Muscle of arm (tissue), 12 donors: ENCODE results near the gene EIF4EBP3. TPM values are rescaled to one million over a fixed set of nuclear protein-coding genes. Genes with fewer than 3 reads are reported as not detected.
A peak's percentile ranks its signal among the peaks of the same experiment; 100 is the strongest.
"Not testable (repeated sequence)": the region's sequence is repeated elsewhere in the genome, so short reads cannot be mapped to it uniquely, and the experiment has no call there.

ENCODE experiments used
- DNase-seq: peaks from one replicate; pipeline ENCODE4 v3.0.0-alpha.2; 2013
- polyA plus RNA-seq, 12 donors: library from polyadenylated mRNA; unstranded; fragments of 120-200 nt; gene quantifications; one replicate each; pipeline ENCODE4 v1.2.1, GENCODE V29; 2013; ENCODE audit not compliant: insufficient read length in 12 of 12

EIF4EBP3 gene
- polyA plus RNA-seq, 12 donors = 5.0 to 11.0 (median 8.6) TPM; not detected in 2

GRCh38 chr5:140573683-140574082 lies 26.2 kb downstream of the EIF4EBP3 start:
- DNase-seq = no peak

GRCh38 chr5:140574165-140574564 lies 26.7 kb downstream of the EIF4EBP3 start:
- DNase-seq = no peak

- no peak for DNase-seq
These were observed 27.8 kb downstream of the EIF4EBP3 start for GRCh38 chr5:140575309-140575708.

GRCh38 chr5:140576776-140577201 lies 29.3 kb downstream of the EIF4EBP3 start:
- no peak for DNase-seq

GRCh38 chr5:140579188-140579747 lies 31.8 kb downstream of the EIF4EBP3 start:
- DNase-seq = not testable (repeated sequence)

- DNase-seq = no peak
These were observed 40.0 kb downstream of the EIF4EBP3 start for GRCh38 chr5:140587495-140587894.

- no peak for DNase-seq
These were observed 41.0 kb downstream of the EIF4EBP3 start for GRCh38 chr5:140588311-140589070.

GRCh38 chr5:140590861-140591260 lies 43.4 kb downstream of the EIF4EBP3 start:
- no peak for DNase-seq

- DNase-seq = no peak
These were observed 44.4 kb downstream of the EIF4EBP3 start for GRCh38 chr5:140591747-140592372.

- not testable (repeated sequence) for DNase-seq
These were observed 45.6 kb downstream of the EIF4EBP3 start for GRCh38 chr5:140593070-140593469.

- DNase-seq = no peak
These were observed 46.7 kb downstream of the EIF4EBP3 start for GRCh38 chr5:140594169-140594568.

GRCh38 chr5:140595538-140596300 lies 48.3 kb downstream of the EIF4EBP3 start:
- peak; percentile 37 for DNase-seq

GRCh38 chr5:140596321-140596741 lies 48.9 kb downstream of the EIF4EBP3 start:
- DNase-seq = no peak

GRCh38 chr5:140598836-140599235 lies 51.4 kb downstream of the EIF4EBP3 start:
- no peak for DNase-seq

Other genes starting within 250 kb of the EIF4EBP3 start
- 10 to 100 TPM in 11 of 12 donors, not detected in 1; 65.4 to 93.6 (median 73.7) TPM for gene PFDN1, start 244.6 kb upstream of the EIF4EBP3 start, polyA plus RNA-seq
- 10 to 100 TPM in 10 of 12 donors, 1 to 10 TPM in 1, not detected in 1; 4.4 to 31.7 (median 14.3) TPM for gene HBEGF, start 201.1 kb upstream of the EIF4EBP3 start, polyA plus RNA-seq
- under 1 TPM in 5 of 12 donors, not detected in 7; 0.10 to 0.49 (median 0.12) TPM for gene SLC4A9, start 187.5 kb upstream of the EIF4EBP3 start, polyA plus RNA-seq
- gene ANKHD1, start 145.8 kb upstream of the EIF4EBP3 start, polyA plus RNA-seq = 10 to 100 TPM in 11 of 12 donors, not detected in 1; 54.8 to 98.4 (median 69.7) TPM
- gene SRA1, start 9.8 kb downstream of the EIF4EBP3 start, polyA plus RNA-seq = 10 to 100 TPM in 11 of 12 donors, not detected in 1; 16.2 to 25.3 (median 21.7) TPM
- gene APBB3, start 16.9 kb downstream of the EIF4EBP3 start, polyA plus RNA-seq = 10 to 100 TPM in 11 of 12 donors, not detected in 1; 14.8 to 40.5 (median 22.9) TPM
- 10 to 100 TPM in 11 of 12 donors, not detected in 1; 35.4 to 65.9 (median 56.3) TPM for gene SLC35A4, start 17.2 kb downstream of the EIF4EBP3 start, polyA plus RNA-seq
- 10 to 100 TPM in 11 of 12 donors, not detected in 1; 14.9 to 25.8 (median 17.4) TPM for gene CD14, start 85.5 kb downstream of the EIF4EBP3 start, polyA plus RNA-seq
- gene TMCO6, start 91.8 kb downstream of the EIF4EBP3 start, polyA plus RNA-seq = 10 to 100 TPM in 4 of 12 donors, 1 to 10 TPM in 7, not detected in 1; 6.0 to 21.9 (median 8.0) TPM
- 10 to 100 TPM in 11 of 12 donors, not detected in 1; 28.6 to 63.2 (median 52.0) TPM for gene NDUFA2, start 100.0 kb downstream of the EIF4EBP3 start, polyA plus RNA-seq
- gene IK, start 100.2 kb downstream of the EIF4EBP3 start, polyA plus RNA-seq = 100 to 1,000 TPM in 4 of 12 donors, 10 to 100 TPM in 7, not detected in 1; 83.7 to 175 (median 93.7) TPM
- 10 to 100 TPM in 11 of 12 donors, not detected in 1; 11.1 to 17.2 (median 13.0) TPM for gene WDR55, start 117.2 kb downstream of the EIF4EBP3 start, polyA plus RNA-seq
- under 1 TPM in 4 of 12 donors, not detected in 8; 0.09 to 0.27 (median 0.22) TPM for gene DND1, start 125.9 kb downstream of the EIF4EBP3 start, polyA plus RNA-seq
- 10 to 100 TPM in 11 of 12 donors, not detected in 1; 28.7 to 58.3 (median 48.2) TPM for gene HARS1, start 143.7 kb downstream of the EIF4EBP3 start, polyA plus RNA-seq
- gene HARS2, start 143.8 kb downstream of the EIF4EBP3 start, polyA plus RNA-seq = 10 to 100 TPM in 11 of 12 donors, not detected in 1; 23.0 to 36.9 (median 26.0) TPM
- 100 to 1,000 TPM in 1 of 12 donors, 10 to 100 TPM in 10, not detected in 1; 74.3 to 102 (median 83.6) TPM for gene ZMAT2, start 152.8 kb downstream of the EIF4EBP3 start, polyA plus RNA-seq
- under 1 TPM in 4 of 12 donors, not detected in 8; 0.04 to 0.12 (median 0.07) TPM for gene PCDHA1, start 238.5 kb downstream of the EIF4EBP3 start, polyA plus RNA-seq
- under 1 TPM in 7 of 12 donors, not detected in 5; 0.04 to 0.16 (median 0.10) TPM for gene PCDHA2, start 247.2 kb downstream of the EIF4EBP3 start, polyA plus RNA-seq